ENCODE data around the gene POLR2J.

POLR2J gene

DNA sequence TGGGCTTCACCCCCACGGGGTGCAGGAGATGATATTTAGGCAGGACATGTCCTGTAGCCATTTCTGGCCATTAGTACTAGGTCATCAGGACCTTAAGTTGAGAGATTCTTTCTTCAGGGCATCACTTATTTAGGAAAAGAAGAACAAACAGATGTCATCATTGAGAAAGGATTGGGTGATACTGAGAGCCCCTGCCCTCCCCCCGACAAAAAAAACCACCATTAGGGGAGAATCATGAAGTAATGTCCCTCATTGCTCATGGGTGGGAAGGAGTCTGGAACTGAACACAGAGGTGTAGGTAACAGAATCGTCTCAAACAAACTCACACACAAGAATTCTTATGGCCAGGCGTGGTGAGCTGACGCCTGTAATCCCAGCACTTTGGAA, 51.7 kb downstream of the POLR2J start:
- TF ChIP-seq, protein P1, sequence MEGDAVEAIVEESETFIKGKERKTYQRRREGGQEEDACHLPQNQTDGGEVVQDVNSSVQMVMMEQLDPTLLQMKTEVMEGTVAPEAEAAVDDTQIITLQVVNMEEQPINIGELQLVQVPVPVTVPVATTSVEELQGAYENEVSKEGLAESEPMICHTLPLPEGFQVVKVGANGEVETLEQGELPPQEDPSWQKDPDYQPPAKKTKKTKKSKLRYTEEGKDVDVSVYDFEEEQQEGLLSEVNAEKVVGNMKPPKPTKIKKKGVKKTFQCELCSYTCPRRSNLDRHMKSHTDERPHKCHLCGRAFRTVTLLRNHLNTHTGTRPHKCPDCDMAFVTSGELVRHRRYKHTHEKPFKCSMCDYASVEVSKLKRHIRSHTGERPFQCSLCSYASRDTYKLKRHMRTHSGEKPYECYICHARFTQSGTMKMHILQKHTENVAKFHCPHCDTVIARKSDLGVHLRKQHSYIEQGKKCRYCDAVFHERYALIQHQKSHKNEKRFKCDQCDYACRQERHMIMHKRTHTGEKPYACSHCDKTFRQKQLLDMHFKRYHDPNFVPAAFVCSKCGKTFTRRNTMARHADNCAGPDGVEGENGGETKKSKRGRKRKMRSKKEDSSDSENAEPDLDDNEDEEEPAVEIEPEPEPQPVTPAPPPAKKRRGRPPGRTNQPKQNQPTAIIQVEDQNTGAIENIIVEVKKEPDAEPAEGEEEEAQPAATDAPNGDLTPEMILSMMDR (IDR thresholded peaks at IDR 0.05; ENCODE audit: low read depth, low read length): no peak
- no peak for DNase-seq (ENCODE audit: extremely low read depth, low read depth)

DNA sequence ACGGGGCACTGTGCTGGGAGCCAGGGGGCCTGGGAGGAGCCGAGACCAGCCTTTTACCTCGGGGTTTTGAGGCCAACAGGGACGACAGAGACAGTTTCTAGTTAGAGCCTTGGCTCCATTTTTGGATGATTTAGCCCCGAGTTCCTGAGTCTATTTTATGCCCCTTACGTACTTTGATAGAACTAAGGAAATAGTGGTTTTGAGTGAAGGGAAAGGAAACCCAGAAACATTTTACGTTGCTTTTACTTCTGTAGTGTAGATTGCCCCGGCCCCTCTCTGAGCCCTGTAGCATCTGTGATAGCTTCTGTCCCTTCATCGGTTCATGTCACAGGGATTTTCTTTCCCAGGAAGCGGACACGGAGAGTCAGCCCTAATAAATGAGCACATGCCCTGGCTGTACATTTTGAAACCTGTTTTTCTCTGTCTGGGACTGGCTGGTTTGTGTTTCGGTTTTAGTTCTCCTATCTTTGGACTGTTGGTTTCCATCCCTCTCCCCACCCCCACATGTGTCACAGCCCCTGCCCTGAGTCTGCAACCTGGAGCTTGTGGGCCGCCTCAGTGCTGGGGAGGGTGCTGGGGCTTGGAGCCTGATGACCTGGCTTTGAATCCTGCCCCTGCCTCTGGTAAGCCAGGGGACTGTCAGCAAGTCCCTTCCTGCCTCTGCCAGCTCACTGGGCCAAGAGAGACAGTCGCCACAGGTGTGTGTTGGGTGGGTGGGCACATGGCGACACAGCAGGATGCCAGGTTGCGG, 52.3 kb downstream of the POLR2J start:
- TF ChIP-seq, protein P1 (IDR thresholded peaks at IDR 0.05; ENCODE audit: low read depth, low read length): no peak
- DNase-seq (ENCODE audit: extremely low read depth, low read depth): no peak

DNA sequence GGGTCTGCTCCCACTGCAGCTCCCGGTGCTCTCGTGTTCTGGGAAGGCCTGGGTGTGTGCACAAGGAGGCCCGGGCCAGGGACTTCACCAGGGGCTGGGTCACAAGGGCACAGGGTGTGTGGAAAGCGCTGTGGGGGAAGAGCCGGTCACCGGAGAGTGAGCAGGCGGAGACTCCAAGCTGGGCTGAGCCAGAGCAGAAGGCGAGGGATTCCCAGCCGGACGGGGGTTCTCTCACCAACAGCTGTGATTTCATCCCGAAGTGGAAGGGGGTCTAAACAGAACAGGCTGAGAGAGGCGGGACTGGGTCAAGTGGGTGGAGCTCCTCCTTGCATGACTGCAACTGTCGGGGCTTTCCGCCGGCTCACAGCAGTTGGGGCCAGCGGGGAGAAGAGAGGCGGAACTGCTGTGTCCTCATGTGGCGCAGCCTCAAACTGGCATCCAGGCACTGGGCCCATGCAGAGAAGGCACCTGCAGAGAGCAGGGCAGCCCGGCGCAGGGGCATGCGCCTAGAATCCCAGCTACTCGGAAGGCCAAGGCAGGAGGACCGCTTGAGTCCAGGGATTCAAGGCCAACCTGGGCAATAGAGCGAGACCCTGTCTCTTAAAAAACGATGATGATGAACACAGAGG, 53.0 kb downstream of the POLR2J start:
- no peak for DNase-seq (ENCODE audit: extremely low read depth, low read depth)
- TF ChIP-seq, protein P1 (IDR thresholded peaks at IDR 0.05; ENCODE audit: low read depth, low read length): no peak

DNA sequence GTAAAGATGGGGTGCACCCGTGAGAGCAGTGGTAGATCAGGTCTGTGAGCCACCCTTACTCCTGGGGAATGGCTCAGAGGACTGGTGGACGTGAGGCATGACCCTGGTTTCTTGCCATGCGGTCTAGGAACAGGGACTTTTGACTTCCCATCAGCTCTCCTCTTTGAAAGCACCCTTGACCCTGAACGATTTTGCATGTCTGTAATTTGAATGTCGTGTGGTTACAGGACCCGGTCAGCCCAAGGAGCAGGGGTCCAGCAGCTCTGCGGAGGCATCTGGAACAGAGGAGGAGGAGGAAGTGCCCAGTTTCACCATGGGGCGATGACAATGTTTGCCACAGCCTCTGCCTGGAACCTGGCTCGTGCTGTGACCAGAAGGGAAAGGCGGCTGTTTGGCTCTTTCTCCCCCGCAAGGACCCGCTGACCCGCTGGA, 53.9 kb downstream of the POLR2J start:
- TF ChIP-seq, protein P1 (IDR thresholded peaks at IDR 0.05; ENCODE audit: low read depth, low read length): no peak
- DNase-seq (ENCODE audit: extremely low read depth, low read depth): no peak

DNA sequence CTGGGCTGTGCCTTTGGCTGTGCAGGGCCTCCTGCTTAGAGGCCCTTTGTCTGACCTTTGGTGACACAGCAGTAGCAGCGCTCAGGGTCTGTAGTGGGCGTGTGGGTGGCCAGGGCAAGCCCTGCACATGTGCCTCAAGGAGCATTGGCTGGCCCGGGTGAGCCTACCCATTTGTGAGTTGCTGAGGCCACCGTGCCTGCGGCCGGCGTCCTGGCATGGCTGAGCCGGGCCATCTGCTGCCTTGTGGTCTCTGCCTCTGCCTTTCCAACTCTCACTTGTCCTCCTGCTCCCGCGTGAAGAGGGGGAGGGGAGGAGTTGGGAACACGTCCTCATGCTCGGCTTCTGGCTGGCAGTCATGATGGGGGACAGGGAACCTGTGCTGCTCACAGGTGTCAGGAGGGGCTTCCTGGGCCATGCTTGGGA, 54.6 kb downstream of the POLR2J start:
- DNase-seq (ENCODE audit: extremely low read depth, low read depth): no peak

More for the DNA sequence above, 54.6 kb downstream of the POLR2J start:
- TF ChIP-seq, protein P1 (IDR thresholded peaks at IDR 0.05; ENCODE audit: low read depth, low read length): no peak
